Measurements from ENCODE around the gene SOAT2. TPM values are rescaled to one million over a fixed set of nuclear protein-coding genes. Genes with fewer than 3 reads are reported as not detected.
"Not testable (repeated sequence)": the region's sequence is repeated elsewhere in the genome, so short reads cannot be mapped to it uniquely, and the experiment has no call there.

The SOAT2 gene
- total and polyA plus RNA-seq, 4 donors, result 0.48 to 9.4 (median 1.3) TPM

DNA sequence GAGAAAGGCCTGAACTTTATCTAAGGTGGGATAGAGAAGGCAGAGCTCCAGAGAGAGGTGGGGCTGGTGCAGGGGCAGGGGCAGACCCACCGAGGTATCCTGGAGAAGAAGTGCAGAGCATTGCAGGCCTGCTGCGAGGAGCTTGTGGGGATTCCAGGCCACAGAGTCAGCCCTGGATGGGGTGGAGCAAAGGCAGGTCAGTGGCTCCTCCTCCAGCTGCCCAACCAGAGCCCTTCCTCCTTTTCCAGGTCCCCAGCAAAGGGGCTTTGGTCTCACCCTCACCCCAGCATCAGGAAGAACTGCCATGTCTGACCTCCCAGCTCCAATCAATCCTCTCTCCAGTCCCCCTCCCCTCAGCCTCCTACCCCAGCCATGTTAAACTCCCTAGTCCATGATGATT is 57.4 kb downstream of the SOAT2 start:
- no peaks in the 10 kb centered on the region for H3K27me3 ChIP-seq (ENCODE audit: control insufficient read depth in 4 of 4, insufficient read depth in 4 of 4, low read length in 3 of 4)
- no peak overlapping the region for H3K9ac ChIP-seq (ENCODE audit: low read depth in 1 of 2, low read length in 2 of 2)
- peaks cover 12 to 53% (median 52%) of the 10 kb centered on the region in 4 donors for H3K4me1 ChIP-seq (ENCODE audit: control insufficient read depth in 4 of 4, insufficient read depth in 4 of 4, low read length in 3 of 4)
- TF ChIP-seq SP1 (IDR thresholded peaks at IDR 0.05) (no peak), JUND (IDR thresholded peaks at IDR 0.05) (no peak), FOXA1 (IDR thresholded peaks at IDR 0.05) (no peak), YY1 (IDR thresholded peaks at IDR 0.05) (no peak)
- H3K9me3 ChIP-seq (ENCODE audit: control insufficient read depth in 4 of 4, low read length in 3 of 4), result no peaks in the 10 kb centered on the region
- 55% methylated on average over 2 of the region's 2 CpGs for WGBS
- H3K4me3 ChIP-seq (ENCODE audit: low read depth in 1 of 3, low read length in 3 of 3), result no peak overlapping the region
- DNase-seq (ENCODE audit: low spot score), result no peak
- no peak overlapping the region for H3K27ac ChIP-seq (ENCODE audit: low read depth in 1 of 2, low read length in 2 of 2)
- H3K36me3 ChIP-seq (ENCODE audit: control insufficient read depth in 4 of 4, insufficient read depth in 3 of 4, low read depth in 1 of 4, low read length in 3 of 4), result peaks cover 0 to 2% (median 0%) of the 10 kb centered on the region in 4 donors

DNA sequence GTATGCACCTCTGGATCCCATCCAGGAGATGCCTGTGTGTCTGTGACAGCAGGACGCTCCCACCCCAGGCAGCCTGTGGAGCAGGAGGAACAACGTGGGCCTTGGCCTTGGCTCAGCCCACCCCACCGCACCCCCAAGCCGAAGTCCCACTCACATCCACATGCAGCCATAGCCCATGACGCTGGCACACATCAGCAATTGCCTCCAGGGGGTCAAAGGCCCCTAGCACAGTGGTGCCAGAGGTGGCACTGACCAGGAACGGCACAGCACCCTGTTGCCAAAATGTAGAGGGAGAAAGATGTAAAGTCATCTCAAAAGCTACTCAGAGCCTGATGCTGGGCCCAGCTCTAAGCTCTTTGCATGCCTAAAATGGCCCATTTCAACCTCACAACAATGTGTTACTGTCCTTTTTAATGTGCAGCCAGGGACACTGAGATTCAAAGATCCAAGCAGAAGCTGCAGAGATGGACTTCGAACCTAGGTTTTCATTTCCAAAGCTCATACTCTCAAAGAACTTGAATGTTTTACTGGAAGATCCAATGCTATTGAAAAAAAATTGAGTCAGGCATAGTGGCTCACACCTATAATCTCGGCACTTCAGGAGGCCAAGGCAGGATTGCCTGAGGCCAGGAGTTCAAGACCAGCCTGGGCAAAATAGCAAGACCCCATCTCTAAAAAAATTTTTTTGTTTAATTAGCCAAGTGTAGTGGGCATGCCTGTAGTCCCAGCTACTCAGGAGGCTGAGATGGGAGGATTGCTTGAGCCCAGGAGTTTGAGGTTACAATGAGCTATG is 58.0 kb downstream of the SOAT2 start:
- H3K27ac ChIP-seq (ENCODE audit: low read depth in 1 of 2, low read length in 2 of 2), result no peak overlapping the region
- H3K9ac ChIP-seq (ENCODE audit: low read depth in 1 of 2, low read length in 2 of 2), result no peak overlapping the region
- H3K9me3 ChIP-seq (ENCODE audit: control insufficient read depth in 4 of 4, low read length in 3 of 4), result no peaks in the 10 kb centered on the region
- H3K4me3 ChIP-seq (ENCODE audit: low read depth in 1 of 3, low read length in 3 of 3), result no peak overlapping the region
- TF ChIP-seq RAD21 (IDR thresholded peaks at IDR 0.05), result no peak
- peak; percentile 58 to 72 for TF ChIP-seq HNF4A (conservative IDR thresholded peaks at IDR 0.05)
- peak; percentile 55 to 70 for TF ChIP-seq RXRA (IDR thresholded peaks at IDR 0.05)
- TF ChIP-seq, protein P1, sequence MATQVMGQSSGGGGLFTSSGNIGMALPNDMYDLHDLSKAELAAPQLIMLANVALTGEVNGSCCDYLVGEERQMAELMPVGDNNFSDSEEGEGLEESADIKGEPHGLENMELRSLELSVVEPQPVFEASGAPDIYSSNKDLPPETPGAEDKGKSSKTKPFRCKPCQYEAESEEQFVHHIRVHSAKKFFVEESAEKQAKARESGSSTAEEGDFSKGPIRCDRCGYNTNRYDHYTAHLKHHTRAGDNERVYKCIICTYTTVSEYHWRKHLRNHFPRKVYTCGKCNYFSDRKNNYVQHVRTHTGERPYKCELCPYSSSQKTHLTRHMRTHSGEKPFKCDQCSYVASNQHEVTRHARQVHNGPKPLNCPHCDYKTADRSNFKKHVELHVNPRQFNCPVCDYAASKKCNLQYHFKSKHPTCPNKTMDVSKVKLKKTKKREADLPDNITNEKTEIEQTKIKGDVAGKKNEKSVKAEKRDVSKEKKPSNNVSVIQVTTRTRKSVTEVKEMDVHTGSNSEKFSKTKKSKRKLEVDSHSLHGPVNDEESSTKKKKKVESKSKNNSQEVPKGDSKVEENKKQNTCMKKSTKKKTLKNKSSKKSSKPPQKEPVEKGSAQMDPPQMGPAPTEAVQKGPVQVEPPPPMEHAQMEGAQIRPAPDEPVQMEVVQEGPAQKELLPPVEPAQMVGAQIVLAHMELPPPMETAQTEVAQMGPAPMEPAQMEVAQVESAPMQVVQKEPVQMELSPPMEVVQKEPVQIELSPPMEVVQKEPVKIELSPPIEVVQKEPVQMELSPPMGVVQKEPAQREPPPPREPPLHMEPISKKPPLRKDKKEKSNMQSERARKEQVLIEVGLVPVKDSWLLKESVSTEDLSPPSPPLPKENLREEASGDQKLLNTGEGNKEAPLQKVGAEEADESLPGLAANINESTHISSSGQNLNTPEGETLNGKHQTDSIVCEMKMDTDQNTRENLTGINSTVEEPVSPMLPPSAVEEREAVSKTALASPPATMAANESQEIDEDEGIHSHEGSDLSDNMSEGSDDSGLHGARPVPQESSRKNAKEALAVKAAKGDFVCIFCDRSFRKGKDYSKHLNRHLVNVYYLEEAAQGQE (IDR thresholded peaks at IDR 0.05), result no peak
- peaks cover 0 to 3% (median 1%) of the 10 kb centered on the region in 4 donors for H3K36me3 ChIP-seq (ENCODE audit: control insufficient read depth in 4 of 4, insufficient read depth in 3 of 4, low read depth in 1 of 4, low read length in 3 of 4)
- H3K4me1 ChIP-seq (ENCODE audit: control insufficient read depth in 4 of 4, insufficient read depth in 4 of 4, low read length in 3 of 4), result peaks cover 12 to 53% (median 53%) of the 10 kb centered on the region in 4 donors
- DNase-seq (ENCODE audit: low spot score), result no peak
- H3K27me3 ChIP-seq (ENCODE audit: control insufficient read depth in 4 of 4, insufficient read depth in 4 of 4, low read length in 3 of 4), result no peaks in the 10 kb centered on the region
- 43% methylated on average over 8 of the region's 8 CpGs for WGBS

DNA sequence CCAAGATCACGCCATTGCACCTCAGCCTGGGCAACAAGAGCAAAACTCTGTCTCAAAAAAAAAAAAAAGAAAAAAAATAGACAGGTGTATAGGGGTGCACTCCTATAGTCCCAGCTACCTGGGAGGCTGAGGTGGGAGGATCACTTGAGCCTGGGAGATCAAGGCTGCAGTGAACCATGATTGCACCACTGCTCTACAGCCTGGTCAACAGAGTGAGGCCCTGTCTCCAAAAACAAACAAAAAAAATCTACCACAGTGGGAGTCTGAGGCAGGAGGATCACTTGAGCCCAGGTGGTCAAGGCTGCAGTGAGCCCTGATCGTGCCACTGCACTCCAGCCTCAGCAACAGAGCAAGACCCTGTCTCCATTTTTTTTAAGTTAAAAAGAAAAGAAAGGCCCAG is 59.7 kb downstream of the SOAT2 start:
- not testable (repeated sequence) for H3K27me3 ChIP-seq (ENCODE audit: control insufficient read depth in 4 of 4, insufficient read depth in 4 of 4, low read length in 3 of 4); DNase-seq (ENCODE audit: low spot score); H3K9me3 ChIP-seq (ENCODE audit: control insufficient read depth in 4 of 4, low read length in 3 of 4); H3K9ac ChIP-seq (ENCODE audit: low read depth in 1 of 2, low read length in 2 of 2); H3K36me3 ChIP-seq (ENCODE audit: control insufficient read depth in 4 of 4, insufficient read depth in 3 of 4, low read depth in 1 of 4, low read length in 3 of 4); H3K4me3 ChIP-seq (ENCODE audit: low read depth in 1 of 3, low read length in 3 of 3); H3K27ac ChIP-seq (ENCODE audit: low read depth in 1 of 2, low read length in 2 of 2)
- 96% methylated on average over 2 of the region's 2 CpGs for WGBS
- peaks cover 12 to 63% (median 53%) of the 10 kb centered on the region in 4 donors for H3K4me1 ChIP-seq (ENCODE audit: control insufficient read depth in 4 of 4, insufficient read depth in 4 of 4, low read length in 3 of 4)

DNA sequence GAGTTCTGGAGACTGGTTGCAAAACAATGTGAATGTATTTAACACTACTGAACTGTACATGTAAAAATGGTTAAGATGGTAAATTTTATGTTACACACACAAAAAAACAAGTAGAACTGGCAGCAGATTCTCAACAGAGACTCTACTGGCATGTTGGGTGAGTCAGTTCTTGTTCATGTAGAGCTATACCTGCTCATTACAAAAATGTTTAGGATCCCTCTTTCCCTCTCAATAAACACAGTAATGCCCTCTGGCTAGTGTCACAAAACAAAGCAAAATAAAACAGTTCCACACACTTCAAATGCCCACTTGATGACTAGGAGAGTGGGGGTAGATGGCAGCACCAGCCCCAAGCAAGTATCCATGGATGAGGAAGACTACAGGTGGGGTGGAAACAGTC is 63.6 kb downstream of the SOAT2 start:
- Histone ChIP-seq H3K36me3 (ENCODE audit: control insufficient read depth in 4 of 4, insufficient read depth in 3 of 4, low read depth in 1 of 4, low read length in 3 of 4) (peaks cover 0 to 9% (median 0%) of the 10 kb centered on the region in 4 donors), H3K4me3 (ENCODE audit: low read depth in 1 of 3, low read length in 3 of 3) (no peak overlapping the region)
- DNase-seq (ENCODE audit: low spot score), result no peak
- TF ChIP-seq YY1 (IDR thresholded peaks at IDR 0.05) (no peak), EGR1 (IDR thresholded peaks at IDR 0.05; ENCODE audit: low read depth in 2 of 2) (no peak), HNF4A (conservative IDR thresholded peaks at IDR 0.05) (no peak), TAF1 (conservative IDR thresholded peaks at IDR 0.05) (no peak), RAD21 (IDR thresholded peaks at IDR 0.05) (no peak)
- TF ChIP-seq, protein P2, sequence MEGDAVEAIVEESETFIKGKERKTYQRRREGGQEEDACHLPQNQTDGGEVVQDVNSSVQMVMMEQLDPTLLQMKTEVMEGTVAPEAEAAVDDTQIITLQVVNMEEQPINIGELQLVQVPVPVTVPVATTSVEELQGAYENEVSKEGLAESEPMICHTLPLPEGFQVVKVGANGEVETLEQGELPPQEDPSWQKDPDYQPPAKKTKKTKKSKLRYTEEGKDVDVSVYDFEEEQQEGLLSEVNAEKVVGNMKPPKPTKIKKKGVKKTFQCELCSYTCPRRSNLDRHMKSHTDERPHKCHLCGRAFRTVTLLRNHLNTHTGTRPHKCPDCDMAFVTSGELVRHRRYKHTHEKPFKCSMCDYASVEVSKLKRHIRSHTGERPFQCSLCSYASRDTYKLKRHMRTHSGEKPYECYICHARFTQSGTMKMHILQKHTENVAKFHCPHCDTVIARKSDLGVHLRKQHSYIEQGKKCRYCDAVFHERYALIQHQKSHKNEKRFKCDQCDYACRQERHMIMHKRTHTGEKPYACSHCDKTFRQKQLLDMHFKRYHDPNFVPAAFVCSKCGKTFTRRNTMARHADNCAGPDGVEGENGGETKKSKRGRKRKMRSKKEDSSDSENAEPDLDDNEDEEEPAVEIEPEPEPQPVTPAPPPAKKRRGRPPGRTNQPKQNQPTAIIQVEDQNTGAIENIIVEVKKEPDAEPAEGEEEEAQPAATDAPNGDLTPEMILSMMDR (IDR thresholded peaks at IDR 0.05; ENCODE audit: low read depth, low read length, missing input control), result no peak
- TF ChIP-seq, protein P3, sequence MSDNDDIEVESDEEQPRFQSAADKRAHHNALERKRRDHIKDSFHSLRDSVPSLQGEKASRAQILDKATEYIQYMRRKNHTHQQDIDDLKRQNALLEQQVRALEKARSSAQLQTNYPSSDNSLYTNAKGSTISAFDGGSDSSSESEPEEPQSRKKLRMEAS (IDR thresholded peaks at IDR 0.05), result no peak
- TF ChIP-seq, protein P1 (IDR thresholded peaks at IDR 0.05), result no peak

More for the DNA sequence above, 63.6 kb downstream of the SOAT2 start:
- Histone ChIP-seq H3K27me3 (ENCODE audit: control insufficient read depth in 4 of 4, insufficient read depth in 4 of 4, low read length in 3 of 4) (no peaks in the 10 kb centered on the region), H3K9ac (ENCODE audit: low read depth in 1 of 2, low read length in 2 of 2) (no peak overlapping the region), H3K9me3 (ENCODE audit: control insufficient read depth in 4 of 4, low read length in 3 of 4) (no peaks in the 10 kb centered on the region), H3K4me1 (ENCODE audit: control insufficient read depth in 4 of 4, insufficient read depth in 4 of 4, low read length in 3 of 4) (peaks cover 17 to 45% (median 35%) of the 10 kb centered on the region in 4 donors), H3K27ac (ENCODE audit: low read depth in 1 of 2, low read length in 2 of 2) (no peak overlapping the region)
